Fibroblast of skin of right biceps (primary cell): ENCODE measurements around the gene SMIM45.

ENCODE experiments used
- DNase-seq: peaks from one replicate; pipeline ENCODE4 v3.0.0-alpha.2; 2013

SMIM45 gene

GRCh38 chr22:41971431-41971830 is 19.5 kb downstream of the SMIM45 start:
- DNase-seq = no peak

- DNase-seq = no peak
Observed at GRCh38 chr22:41974691-41975290, 22.8 kb downstream of the SMIM45 start.

- DNase-seq = no peak
Observed at GRCh38 chr22:41975299-41976069, 23.5 kb downstream of the SMIM45 start.

DNA sequence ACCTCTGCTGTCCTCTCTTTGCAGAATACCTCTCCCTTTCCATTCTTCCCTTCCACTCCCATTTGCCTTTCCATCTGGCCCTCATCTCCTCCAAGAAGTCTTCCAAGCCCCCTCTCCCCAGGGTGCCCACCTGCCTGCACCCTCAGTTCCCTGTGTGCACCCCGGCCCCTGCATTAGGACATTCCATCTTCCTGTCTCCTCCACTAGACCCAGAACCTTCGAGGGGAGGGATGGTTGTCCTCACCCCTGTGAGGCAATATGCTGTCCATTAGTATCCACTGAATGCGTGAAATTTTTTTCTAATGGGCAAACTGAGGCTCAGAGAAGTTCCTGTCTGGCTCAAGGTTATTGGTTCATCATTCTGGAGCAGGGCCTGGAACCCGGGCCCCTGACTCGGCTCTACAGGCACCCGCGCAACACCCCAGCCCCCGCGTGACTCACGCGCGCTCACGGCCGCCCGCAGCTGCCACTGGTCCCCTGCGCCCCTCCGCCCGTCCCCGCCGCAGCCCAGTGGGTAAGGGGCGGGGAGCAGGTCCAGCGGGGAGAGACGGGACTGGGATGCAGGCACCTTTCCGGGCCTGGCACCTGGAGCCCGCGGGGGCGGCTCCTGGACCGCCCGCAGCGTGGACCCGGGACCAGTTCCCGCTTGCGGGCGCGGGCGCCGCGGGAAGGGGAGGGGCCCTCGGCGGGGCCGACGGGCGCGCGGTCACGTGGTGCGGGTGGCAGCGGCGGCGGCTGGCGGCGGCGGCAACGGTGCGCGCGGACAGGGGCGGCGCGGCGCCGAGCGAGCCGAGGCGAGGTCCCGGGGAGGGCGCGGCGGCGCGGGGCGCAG is 24.3 kb downstream of the SMIM45 start:
- DNase-seq = no peak

DNA sequence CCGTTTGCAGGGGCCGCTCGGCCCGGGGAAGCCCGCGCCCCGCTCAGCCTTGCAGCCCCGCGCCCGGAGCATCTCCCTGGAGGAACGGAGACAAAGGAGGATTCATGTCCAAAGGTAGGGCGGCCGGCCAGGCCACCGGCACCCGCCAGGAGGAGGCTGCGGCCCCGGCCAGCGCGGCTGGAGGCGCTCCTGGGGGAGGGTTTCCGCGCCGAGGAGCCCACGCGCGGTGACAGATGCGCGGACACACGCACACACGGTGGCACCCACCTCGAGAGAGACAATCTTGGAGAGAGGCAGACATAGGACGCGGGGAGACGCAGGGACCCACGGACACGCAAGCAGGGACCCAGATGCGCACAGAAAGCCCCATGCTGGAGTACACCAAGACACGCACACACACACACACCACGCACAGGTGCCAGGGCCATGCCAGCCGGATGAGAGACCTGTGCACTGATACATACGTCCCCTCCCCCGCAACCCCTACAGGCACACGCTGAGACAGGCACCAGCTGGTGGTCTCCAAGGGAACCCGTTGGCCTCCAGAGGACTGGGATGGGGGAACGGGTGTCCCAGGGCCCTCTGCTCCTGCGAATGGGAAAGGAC is 25.1 kb downstream of the SMIM45 start:
- no peak for DNase-seq

- no peak for DNase-seq
Observed at GRCh38 chr22:41978732-41979131, 26.8 kb downstream of the SMIM45 start.

GRCh38 chr22:41979423-41980250 is 27.7 kb downstream of the SMIM45 start:
- no peak for DNase-seq

- no peak for DNase-seq
Observed at GRCh38 chr22:41982865-41983264, 30.9 kb downstream of the SMIM45 start.

DNA sequence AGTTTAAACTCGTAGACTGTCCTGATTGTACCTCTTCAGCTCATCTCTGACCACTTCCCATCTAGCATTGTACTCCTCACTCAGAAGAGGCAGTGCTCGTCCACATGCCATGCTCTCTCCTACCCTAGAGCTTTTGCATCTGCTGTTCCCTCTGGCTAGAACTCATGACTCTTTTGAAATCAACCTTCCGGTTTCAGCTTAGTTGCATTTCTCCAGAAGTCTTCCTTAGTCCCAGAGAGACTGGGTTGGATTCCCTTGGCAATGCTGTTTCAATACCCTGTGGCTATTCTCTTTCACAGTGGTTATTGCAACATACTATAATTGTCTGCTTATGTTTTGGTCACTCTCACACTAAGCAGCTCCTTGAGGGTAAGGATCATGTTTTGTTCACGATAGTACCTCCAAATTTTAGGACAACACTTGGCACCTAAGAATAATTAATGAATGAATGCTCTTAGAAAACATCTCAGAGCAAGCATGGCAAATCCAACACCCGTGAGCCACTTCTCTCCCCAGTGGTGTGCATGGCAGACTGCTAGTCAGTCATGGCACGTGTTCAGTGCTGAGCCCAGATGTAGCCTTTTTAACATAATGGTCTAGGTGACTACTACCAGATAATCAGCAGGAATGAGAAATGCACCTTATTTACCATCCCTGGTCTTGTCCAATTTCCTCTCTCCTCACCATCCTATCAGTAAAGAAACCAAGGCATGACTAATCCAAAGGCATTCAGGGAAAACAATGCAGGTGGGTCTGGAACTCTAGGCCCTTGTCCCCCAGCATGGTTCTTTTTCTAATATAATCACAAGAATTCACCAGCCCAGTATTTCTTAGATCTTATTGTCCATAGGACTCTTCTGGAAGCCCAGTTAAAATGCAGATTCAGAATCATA is 31.8 kb downstream of the SMIM45 start:
- no peak for DNase-seq

DNA sequence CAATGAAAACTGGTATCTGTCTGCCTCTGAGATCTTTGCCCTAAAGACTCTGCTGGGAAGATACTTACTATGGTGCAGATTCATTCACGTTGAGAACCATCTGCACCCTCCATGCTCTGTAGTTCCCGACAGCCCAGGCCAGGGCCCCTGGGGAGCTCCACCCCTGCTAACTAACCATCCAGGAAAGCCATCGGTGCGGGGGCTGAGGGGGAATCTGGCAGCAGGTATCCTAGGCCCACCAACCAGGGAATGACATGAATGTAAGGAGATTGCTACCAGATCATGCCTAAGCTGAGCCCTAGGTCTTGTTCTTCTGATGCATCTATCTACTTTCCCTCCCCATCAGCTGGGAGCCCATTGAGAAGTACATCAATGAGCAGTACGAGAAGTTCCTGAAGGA is 35.3 kb downstream of the SMIM45 start:
- no peak for DNase-seq

DNA sequence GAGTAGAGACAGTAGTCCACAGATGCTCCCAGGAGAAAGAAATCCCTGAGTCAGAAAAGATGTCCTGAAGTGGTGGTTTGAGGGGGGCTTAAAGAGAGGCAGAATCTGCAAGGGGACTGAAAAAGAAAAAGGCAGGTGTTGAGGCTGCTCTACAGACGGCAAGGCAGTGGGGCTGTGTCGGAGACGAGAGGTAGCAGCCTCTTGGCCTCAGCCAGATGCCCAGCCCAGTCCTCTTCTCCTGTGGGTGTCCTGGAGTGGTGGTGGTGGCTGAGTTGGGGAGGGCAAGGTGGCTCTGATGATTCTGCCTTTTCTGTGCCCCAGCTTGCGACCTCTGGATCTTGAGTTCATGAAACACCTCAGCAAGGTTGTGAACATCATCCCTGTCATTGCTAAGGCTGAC is 37.3 kb downstream of the SMIM45 start:
- DNase-seq = no peak

DNA sequence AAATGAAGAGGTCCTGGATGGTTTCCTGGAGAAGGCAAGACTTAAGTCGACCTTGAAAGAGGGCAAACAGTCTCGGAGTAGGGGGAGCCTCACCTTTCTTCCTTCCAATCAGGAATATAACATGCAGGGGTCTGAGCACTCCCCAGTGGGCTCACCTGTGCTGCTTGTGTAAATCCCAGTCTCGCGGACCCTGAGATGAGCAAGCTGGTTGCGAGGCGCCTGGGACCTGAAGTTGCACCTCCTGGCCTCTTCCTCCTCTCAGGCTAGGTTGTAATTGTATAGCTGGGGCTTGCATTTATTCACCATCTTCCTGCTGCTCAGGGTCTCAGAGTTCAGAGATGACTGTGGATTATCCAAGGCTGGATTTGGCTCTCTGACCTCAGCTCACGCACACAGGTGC is 39.2 kb downstream of the SMIM45 start:
- DNase-seq = no peak

GRCh38 chr22:41992496-41992895 is 40.5 kb downstream of the SMIM45 start:
- no peak for DNase-seq

GRCh38 chr22:41995211-41995610 is 43.3 kb downstream of the SMIM45 start:
- no peak for DNase-seq

- DNase-seq = no peak
Observed at GRCh38 chr22:41996826-41997225, 44.9 kb downstream of the SMIM45 start.

DNA sequence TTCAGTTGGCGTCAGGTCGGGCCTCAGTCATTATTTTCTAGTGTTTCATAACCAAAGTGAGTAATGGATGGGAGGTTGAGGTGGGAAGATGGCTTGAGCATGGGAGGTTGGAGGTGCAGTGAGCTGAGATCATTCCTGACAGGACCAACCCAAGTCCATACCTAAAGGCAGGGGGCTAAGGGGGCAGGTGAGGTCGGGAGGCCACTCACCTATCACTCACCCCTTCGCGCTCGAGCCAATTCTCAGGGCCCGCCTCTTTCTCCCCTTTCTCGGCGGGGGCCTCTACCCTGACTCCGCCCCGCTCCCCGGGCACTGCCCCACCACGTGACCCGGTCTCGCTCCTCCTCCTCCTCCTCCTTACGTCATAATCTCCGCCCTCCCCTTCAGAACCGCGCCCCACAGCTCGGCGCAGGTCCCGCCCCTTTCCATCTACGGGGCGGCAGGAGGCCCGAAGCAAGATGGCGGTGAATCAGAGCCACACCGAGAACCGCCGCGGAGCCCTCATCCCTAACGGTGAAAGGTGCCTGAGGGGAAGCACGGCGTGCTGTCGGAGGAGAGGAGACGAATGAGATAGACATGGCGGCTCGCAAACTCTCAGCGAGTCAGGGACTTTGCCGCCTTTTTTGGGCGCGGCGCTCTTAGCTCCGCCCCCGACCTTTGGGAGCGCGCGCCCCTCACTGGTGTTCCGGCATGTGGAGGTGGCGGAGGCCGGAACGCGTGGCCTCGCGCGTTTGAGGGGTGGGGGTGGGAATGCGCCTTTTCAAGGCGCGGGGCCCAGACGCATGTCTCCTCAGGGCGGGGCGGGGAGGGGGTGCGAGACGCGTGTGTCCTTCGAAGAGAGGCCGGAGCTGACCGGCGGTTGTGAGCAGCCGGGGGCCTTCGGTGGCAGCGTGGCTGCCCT is 46.7 kb downstream of the SMIM45 start, which contains the start of gene WBP2NL:
WBP2NL (plus strand) TSS at position 428 of the 901 bp plus-strand sequence; CDS start at position 459, 31 bp downstream.
- peak; percentile 85 for DNase-seq

GRCh38 chr22:42000466-42000865 is 48.5 kb downstream of the SMIM45 start:
- DNase-seq = no peak

DNA sequence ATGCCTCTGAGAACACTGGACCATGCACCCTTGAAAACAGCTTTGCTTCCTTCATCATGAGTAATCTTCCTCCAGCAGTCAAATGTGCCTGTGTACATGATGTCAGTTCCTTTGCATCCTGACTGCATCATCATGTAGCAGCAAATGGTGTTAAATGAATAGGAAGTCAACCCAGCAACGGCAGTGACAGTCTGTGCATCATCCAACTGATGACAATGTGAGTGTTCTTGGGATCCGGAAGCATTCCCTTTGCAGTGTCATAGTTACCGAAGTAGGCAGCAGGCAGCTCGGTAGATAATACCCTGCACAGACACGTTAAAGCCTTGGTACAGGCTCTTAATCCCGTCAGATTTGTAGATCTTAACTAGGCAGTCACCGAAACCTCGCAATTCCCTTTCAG is 49.2 kb downstream of the SMIM45 start:
- no peak for DNase-seq

DNA sequence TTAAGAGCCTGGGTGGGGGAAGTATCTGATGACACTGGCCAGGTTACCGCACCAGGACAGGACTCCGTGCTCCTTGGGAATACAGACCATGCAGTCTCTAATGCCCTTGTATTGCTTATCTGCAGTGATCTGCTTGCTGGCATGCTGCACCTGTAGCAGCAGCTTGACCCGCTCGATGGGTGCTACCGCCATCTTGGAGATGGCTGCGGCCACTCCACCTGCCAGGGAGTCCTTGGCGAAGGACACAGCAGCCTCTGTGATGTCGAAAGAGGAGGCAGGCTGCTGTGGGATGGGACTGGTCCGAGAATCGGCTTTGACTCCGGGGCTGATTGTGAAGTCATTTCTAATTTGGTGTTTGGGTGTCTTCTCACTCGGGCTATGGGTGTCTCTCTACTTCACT is 49.8 kb downstream of the SMIM45 start:
- no peak for DNase-seq

DNA sequence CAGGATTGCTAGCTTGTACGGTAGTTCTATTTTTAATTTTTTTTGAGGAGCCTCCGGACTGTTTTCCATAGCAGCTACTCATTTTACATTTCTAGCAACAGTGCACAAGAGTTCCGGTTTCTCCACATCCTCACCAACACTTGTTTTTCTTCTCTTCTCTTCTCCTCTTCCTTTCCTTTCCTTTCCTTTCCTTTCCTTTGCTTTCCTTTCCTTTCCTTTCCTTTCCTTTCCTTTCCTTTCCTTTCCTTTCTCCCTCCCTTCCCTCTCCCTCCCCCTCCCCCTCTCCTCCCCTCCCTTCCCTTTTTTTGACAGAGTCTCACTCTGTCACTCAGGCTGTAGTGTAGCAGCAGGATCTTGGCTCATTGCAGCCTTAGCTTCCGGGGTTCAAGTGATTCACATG is 56.0 kb downstream of the SMIM45 start:
- DNase-seq = no peak
